Esophagus muscularis mucosa (tissue), 4 donors: Measurements from ENCODE around the gene TATDN2. TPM values are rescaled to one million over a fixed set of nuclear protein-coding genes. Genes with fewer than 3 reads are reported as not detected.

Source experiments
- DNase-seq: peaks from one replicate; pipeline ENCODE4 v3.0.0-alpha.2; 2017; ENCODE audit errors: extremely low spot score
- H3K27ac ChIP-seq, 4 donors: fragments of 200-600 bp; sonication (generic); replicated peaks in 1 of 4; 1 replicate in 3 of 4; 2 replicates in 1 of 4; pipeline ENCODE4 v1.5.1; 2016 to 2019; ENCODE audit warnings: mild to moderate bottlenecking in 1 of 4
- H3K27me3 ChIP-seq, 4 donors: fragments of 200-600 bp; sonication (generic); one replicate each; pipeline versions ENCODE4 v1.5.1 to v1.6.0; 2016 to 2019
- H3K36me3 ChIP-seq, 4 donors: fragments of 200-600 bp; sonication (generic); one replicate each; pipeline ENCODE4 v1.5.1; 2016 to 2019
- H3K4me1 ChIP-seq, 4 donors: fragments of 200-600 bp; sonication (generic); one replicate each; pipeline ENCODE4 v1.5.1; 2016 to 2019
- H3K4me3 ChIP-seq, 4 donors: fragments of 200-600 bp; sonication (generic); 1 replicate in 2 of 4; 2 replicates in 2 of 4; pipeline ENCODE4 v1.5.1; 2016 to 2019; ENCODE audit warnings: mild to moderate bottlenecking in 4 of 4, moderate library complexity in 1 of 4
- H3K9me3 ChIP-seq, 4 donors: fragments of 200-600 bp; sonication (generic); 1 replicate in 3 of 4; 2 replicates in 1 of 4; pipeline ENCODE4 v1.5.1; 2016 to 2019
- EP300 ChIP-seq: sonication (generic); formaldehyde crosslinking; IDR thresholded peaks from one replicate; pipeline ENCODE4 v1.6.1; 2017; ENCODE audit warnings: antibody characterized with exemption
- POLR2A ChIP-seq: fragments of 450-650 bp; IDR thresholded peaks from one replicate; pipeline ENCODE4 v1.6.1; 2017; ENCODE audit warnings: antibody characterized with exemption, moderate library complexity, mild to moderate bottlenecking, low read depth
- POLR2AphosphoS5 ChIP-seq, 2 donors: sonication (generic); formaldehyde crosslinking; IDR thresholded peaks; one replicate each; pipeline ENCODE4 v1.6.1; 2017; ENCODE audit warnings: antibody characterized with exemption in 2 of 2
- WGBS: methylation state at CpG from one replicate; pipeline ENCODE4 v1.1.5; 2018; 5-methylcytosine and 5-hydroxymethylcytosine counted together
- intact Hi-C: fragments of 100-400 bp; cut with DNase I; formaldehyde crosslinking; loops from one replicate; pipeline ENCODE4 v1.15.1; 2023
- total RNA-seq, 4 donors: library from RNA; depleted of rRNA; stranded (reverse); fragments of >200 nt; gene quantifications; one replicate each; pipeline versions ENCODE4 v1.1.0 to v1.2.1, GENCODE V29; 2016
- TF ChIP-seq, protein P1 (sequence below), 3 experiments: fragments of 200-600 bp in 2 of 3; fragments of 450-650 bp in 1 of 3; sonication (generic) in 2 of 3; IDR thresholded peaks; one replicate each; pipeline ENCODE4 v1.5.1; 2017 to 2019; ENCODE audit warnings: antibody characterized with exemption in 3 of 3, mild to moderate bottlenecking in 2 of 3, moderate library complexity in 1 of 3

The TATDN2 gene
- total RNA-seq, 4 donors from 2014 or later: 15.0 to 24.6 (median 16.7) TPM

DNA sequence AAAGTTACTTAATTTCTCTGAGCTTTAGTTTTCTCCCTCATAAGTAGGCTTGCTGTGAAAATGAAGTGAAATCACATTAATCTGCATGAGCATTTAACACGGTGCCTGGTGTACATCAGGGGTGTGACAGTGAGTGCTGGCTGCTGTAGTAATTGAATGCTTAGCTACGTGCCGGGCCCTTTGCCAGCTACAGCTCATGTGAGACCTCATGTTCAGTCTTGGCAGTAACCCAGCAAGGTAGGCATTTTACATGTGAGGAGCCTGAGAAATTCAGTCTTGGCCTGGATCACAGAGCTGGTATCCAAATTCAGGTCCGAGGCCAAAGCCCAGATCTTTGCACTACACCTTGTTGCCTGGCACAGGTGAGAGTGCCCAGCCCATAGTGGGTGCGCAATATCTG lies 35.4 kb downstream of the TATDN2 start:
- TF ChIP-seq EP300: no peak
- TF ChIP-seq POLR2A: no peak
- TF ChIP-seq, protein P1, sequence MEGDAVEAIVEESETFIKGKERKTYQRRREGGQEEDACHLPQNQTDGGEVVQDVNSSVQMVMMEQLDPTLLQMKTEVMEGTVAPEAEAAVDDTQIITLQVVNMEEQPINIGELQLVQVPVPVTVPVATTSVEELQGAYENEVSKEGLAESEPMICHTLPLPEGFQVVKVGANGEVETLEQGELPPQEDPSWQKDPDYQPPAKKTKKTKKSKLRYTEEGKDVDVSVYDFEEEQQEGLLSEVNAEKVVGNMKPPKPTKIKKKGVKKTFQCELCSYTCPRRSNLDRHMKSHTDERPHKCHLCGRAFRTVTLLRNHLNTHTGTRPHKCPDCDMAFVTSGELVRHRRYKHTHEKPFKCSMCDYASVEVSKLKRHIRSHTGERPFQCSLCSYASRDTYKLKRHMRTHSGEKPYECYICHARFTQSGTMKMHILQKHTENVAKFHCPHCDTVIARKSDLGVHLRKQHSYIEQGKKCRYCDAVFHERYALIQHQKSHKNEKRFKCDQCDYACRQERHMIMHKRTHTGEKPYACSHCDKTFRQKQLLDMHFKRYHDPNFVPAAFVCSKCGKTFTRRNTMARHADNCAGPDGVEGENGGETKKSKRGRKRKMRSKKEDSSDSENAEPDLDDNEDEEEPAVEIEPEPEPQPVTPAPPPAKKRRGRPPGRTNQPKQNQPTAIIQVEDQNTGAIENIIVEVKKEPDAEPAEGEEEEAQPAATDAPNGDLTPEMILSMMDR (IDR thresholded peaks at IDR 0.05): no peak
- no peak for TF ChIP-seq POLR2AphosphoS5 (IDR thresholded peaks at IDR 0.05)
- Histone ChIP-seq H3K4me1 (peaks cover 0 to 12% (median 2%) of the 10 kb centered on the region in 4 donors), H3K9me3 (no peaks in the 10 kb centered on the region), H3K27me3 (no peaks in the 10 kb centered on the region), H3K27ac (no peak overlapping the region), H3K4me3 (no peak overlapping the region), H3K36me3 (peaks cover 26 to 82% (median 65%) of the 10 kb centered on the region in 4 donors)
- DNase-seq: no peak
- intact Hi-C loops: no loop called here
- 64% methylated on average over 5 of the region's 5 CpGs for WGBS

DNA sequence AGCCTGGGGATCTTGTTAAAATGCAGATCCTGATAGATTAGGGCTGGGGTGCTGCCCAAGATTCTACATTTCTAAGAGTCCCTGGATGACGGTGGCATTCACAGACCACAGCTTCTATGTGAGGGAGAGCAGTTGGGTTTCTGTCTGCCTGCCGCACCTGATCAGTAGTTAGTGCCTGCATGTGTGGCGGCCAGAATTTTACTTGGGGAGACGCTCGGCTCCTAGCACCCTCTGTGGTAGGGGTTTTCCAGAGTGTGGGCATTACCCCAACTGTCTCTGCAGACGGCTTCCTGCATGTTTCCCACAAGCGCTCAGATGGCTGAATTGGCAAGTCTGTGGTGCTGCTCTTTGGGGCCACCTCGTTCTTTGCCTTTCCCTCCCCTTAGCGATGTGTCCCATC lies 36.2 kb downstream of the TATDN2 start:
- H3K27ac ChIP-seq: no peak overlapping the region
- no peak overlapping the region for H3K4me3 ChIP-seq
- TF ChIP-seq, protein P1 (IDR thresholded peaks at IDR 0.05): no peak
- TF ChIP-seq POLR2A (no peak), POLR2AphosphoS5 (IDR thresholded peaks at IDR 0.05) (no peak), EP300 (no peak)
- peaks cover 0 to 12% (median 2%) of the 10 kb centered on the region in 4 donors for H3K4me1 ChIP-seq
- DNase-seq: no peak
- H3K27me3 ChIP-seq: no peaks in the 10 kb centered on the region
- H3K9me3 ChIP-seq: no peaks in the 10 kb centered on the region
- intact Hi-C loops: no loop called here
- 94% methylated on average over 9 of the region's 9 CpGs for WGBS
- H3K36me3 ChIP-seq: peaks cover 18 to 81% (median 65%) of the 10 kb centered on the region in 4 donors

DNA sequence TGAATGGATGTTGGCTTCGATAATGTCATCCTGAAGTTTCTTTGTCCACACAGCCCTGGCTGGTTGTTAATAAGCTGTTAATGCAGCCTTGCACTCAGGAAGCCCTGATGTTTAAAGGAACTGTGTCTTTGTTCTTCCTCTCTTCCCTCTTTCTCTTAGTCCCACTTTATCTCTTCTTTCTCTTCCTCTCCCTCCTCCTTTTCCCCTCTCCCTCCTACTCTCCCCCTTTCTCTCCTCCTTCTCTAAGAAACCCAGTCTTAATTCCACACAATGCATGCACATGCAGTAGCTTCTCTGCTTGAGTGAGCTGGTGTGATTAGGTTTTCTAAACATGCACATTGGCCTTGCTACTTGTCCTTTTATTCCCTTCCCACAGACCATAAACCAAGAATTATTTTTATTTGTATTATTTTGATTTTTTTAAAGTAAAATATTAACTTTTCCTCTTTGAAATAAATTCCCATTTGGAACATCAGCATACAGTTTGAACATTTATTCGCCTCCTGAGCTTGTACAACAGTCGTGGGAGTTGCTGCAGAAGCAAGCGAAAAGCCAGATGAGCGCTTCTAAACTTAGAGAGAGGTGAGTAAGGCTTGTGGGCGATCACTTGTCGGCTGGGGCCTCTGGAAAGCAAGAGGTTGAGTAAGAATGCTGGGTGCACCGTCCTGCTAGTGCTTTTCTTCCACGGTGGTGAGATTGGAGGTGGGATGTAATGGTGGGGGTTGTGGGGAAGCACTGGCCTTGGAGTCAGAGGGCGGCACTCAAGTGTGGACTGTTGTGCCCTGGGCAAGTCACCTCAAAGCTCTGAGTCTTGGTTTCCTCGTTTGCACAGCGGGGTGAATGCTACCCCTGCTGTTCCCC lies 37.2 kb downstream of the TATDN2 start:
- WGBS: 91% methylated on average over 12 of the region's 12 CpGs
- intact Hi-C loops: no loop called here
- TF ChIP-seq, protein P1 (IDR thresholded peaks at IDR 0.05): no peak
- TF ChIP-seq EP300 (no peak), POLR2A (no peak), POLR2AphosphoS5 (IDR thresholded peaks at IDR 0.05) (no peak)
- Histone ChIP-seq H3K4me1 (peaks cover 0 to 12% (median 2%) of the 10 kb centered on the region in 4 donors), H3K27ac (no peak overlapping the region), H3K9me3 (no peaks in the 10 kb centered on the region), H3K27me3 (no peaks in the 10 kb centered on the region), H3K36me3 (peaks cover 10 to 80% (median 61%) of the 10 kb centered on the region in 4 donors), H3K4me3 (no peak overlapping the region)
- no peak for DNase-seq

DNA sequence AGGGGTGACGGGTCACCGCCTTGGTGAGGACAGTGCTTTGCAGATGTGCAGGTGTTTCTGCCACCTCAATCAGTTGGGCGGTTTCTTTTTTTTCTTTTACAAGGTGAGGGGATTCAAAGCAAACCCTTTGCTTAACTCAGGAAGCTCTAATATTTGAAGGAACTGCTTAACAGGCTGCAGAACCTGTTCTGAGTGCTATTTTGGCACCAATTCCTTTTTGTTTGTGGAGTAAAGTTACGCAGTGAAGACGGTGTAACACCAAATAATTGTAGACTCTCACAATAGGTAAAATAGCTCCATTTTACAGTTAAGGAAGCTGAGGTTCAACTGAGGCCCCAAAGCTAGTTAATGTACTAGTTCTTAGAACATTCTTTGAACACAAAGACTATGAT lies 37.9 kb downstream of the TATDN2 start:
- Histone ChIP-seq H3K9me3 (no peaks in the 10 kb centered on the region), H3K4me1 (peaks cover 0 to 12% (median 2%) of the 10 kb centered on the region in 4 donors), H3K4me3 (no peak overlapping the region), H3K36me3 (peaks cover 4 to 80% (median 57%) of the 10 kb centered on the region in 4 donors), H3K27ac (no peak overlapping the region), H3K27me3 (no peaks in the 10 kb centered on the region)
- DNase-seq: no peak
- intact Hi-C loops: no loop called here
- TF ChIP-seq POLR2AphosphoS5 (IDR thresholded peaks at IDR 0.05): no peak
- 97% methylated on average over 5 of the region's 5 CpGs for WGBS

DNA sequence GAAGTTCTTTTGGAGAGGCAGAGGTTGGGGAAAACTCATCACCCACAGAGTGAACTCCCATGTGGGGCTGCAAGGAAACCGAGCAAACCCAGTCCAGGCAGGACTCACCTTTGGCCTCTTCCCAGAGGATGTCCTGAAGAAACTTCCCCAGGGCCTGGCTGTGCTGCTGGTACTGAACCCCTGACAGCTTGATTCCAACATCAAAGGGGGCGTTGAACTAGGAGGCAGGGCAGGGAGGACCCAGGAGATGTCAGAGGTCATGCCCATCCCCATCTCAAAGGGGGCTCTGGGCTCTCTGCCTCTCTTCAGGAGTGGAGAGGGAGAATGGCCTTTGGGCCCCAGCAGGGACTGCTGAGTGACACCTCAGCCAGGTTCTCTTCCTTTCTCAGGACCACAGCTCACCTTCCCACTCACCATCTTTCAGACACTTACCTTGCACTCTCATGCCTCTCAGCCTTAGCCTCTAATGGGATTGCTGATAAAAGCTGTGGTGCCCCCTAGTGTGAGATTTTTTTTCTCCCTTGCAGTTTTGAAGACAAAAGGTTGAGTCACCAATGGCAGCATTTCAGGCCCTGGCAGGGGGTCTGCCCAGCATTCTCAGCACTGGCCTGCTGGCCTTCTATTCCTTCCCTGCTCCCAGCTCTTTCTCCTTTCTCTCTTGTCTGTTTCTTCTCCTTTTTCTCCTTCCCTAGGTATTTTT lies 38.5 kb downstream of the TATDN2 start:
- intact Hi-C loops: no loop called here
- H3K4me1 ChIP-seq: peaks cover 0 to 12% (median 2%) of the 10 kb centered on the region in 4 donors
- H3K27ac ChIP-seq: no peak overlapping the region
- no peaks in the 10 kb centered on the region for H3K9me3 ChIP-seq
- no peaks in the 10 kb centered on the region for H3K27me3 ChIP-seq
- H3K36me3 ChIP-seq: peaks cover 0 to 82% (median 57%) of the 10 kb centered on the region in 4 donors
- DNase-seq: no peak
- TF ChIP-seq POLR2A: no peak
- TF ChIP-seq, protein P1 (IDR thresholded peaks at IDR 0.05): peak in 1 of 3 experiments; percentile 31
- no peak for TF ChIP-seq POLR2AphosphoS5 (IDR thresholded peaks at IDR 0.05)
- WGBS: 67% methylated on average over 1 of the region's 2 CpGs
- H3K4me3 ChIP-seq: no peak overlapping the region
